Prostate gland (tissue), 2 donors: ENCODE results near the gene TAPT1. TPM values are rescaled to one million over a fixed set of nuclear protein-coding genes. Genes with fewer than 3 reads are reported as not detected.
"Not testable (repeated sequence)": the region's sequence is repeated elsewhere in the genome, so short reads cannot be mapped to it uniquely, and the experiment has no call there.

Source experiments
- DNase-seq: peaks from one replicate; pipeline ENCODE4 v3.0.0-alpha.2; 2019; ENCODE audit warnings: low spot score
- H3K27ac ChIP-seq, 2 donors: fragments of 200-600 bp; sonication (generic); 2 replicates each; pipeline ENCODE4 v1.5.1; 2017 to 2019
- H3K27me3 ChIP-seq: fragments of 200-600 bp; sonication (generic); replicated peaks from 2 replicates; pipeline ENCODE4 v1.5.1; 2019; ENCODE audit not compliant: insufficient read depth
- H3K36me3 ChIP-seq, 2 donors: fragments of 200-600 bp; sonication (generic); 1 replicate in 1 of 2; 2 replicates in 1 of 2; pipeline versions ENCODE4 v1.5.1 to v1.8.1; 2017 to 2019
- H3K4me1 ChIP-seq: fragments of 200-600 bp; sonication (generic); replicated peaks from 2 replicates; pipeline ENCODE4 v1.5.1; 2019
- H3K4me3 ChIP-seq, 2 donors: fragments of 200-600 bp; sonication (generic); 2 replicates each; pipeline ENCODE4 v1.5.1; 2017 to 2019
- H3K9me3 ChIP-seq: fragments of 200-600 bp; sonication (generic); 2 replicates; pipeline ENCODE4 v1.5.1; 2017
- CTCF ChIP-seq, 4 experiments: fragments of 200-600 bp in 2 of 4; fragments of 450-650 bp in 2 of 4; sonication (generic) in 2 of 4; IDR thresholded peaks; 1 replicate in 3 of 4; 2 replicates in 1 of 4; pipeline ENCODE4 v1.5.1; 2016 to 2019; ENCODE audit warnings: antibody characterized with exemption in 4 of 4, mild to moderate bottlenecking in 2 of 4, moderate library complexity in 2 of 4
- POLR2A ChIP-seq: fragments of 450-650 bp; IDR thresholded peaks from one replicate; pipeline ENCODE4 v1.6.1; 2016; ENCODE audit warnings: antibody characterized with exemption, mild to moderate bottlenecking
- POLR2AphosphoS5 ChIP-seq: sonication (generic); formaldehyde crosslinking; IDR thresholded peaks from one replicate; pipeline ENCODE4 v1.6.1; 2017; ENCODE audit warnings: antibody characterized with exemption
- WGBS: methylation state at CpG from one replicate; pipeline ENCODE4 v1.1.5; 2018; 5-methylcytosine and 5-hydroxymethylcytosine counted together
- intact Hi-C: fragments of 100-400 bp; cut with DNase I; formaldehyde crosslinking; loops from one replicate; pipeline ENCODE4 v1.14.2; 2022
- total RNA-seq, 2 donors: library from RNA; depleted of rRNA; stranded (reverse); fragments of >200 nt; gene quantifications; one replicate each; pipeline ENCODE4 v1.1.0, GENCODE V29; 2016

The TAPT1 gene
- total RNA-seq, 2 donors from 2014 or later: 16.2 to 48.6 TPM

GRCh38 chr4:16199093-16199492 lies 27.2 kb downstream of the TAPT1 start:
- TF ChIP-seq CTCF (IDR thresholded peaks at IDR 0.05) (peak in 3 of 4 experiments; percentile 29 to 42 (median 31)), POLR2AphosphoS5 (no peak), POLR2A (no peak)
- Histone ChIP-seq H3K36me3 (no peaks in the 10 kb centered on the region), H3K27me3 (no peaks in the 10 kb centered on the region), H3K9me3 (no peaks in the 10 kb centered on the region), H3K4me3 (no peak overlapping the region), H3K4me1 (no peaks in the 10 kb centered on the region), H3K27ac (no peak overlapping the region)
- 93% methylated on average over 1 of the region's 1 CpG for WGBS
- DNase-seq: no peak
- intact Hi-C loops: loop anchor here (2.0 kb wide), 1 partner anchor 168 kb away; no protein-coding TSS in a partner anchor

- Histone ChIP-seq H3K9me3 (no peaks in the 10 kb centered on the region), H3K27ac (no peak overlapping the region), H3K4me1 (no peaks in the 10 kb centered on the region), H3K4me3 (no peak overlapping the region), H3K27me3 (no peaks in the 10 kb centered on the region), H3K36me3 (no peaks in the 10 kb centered on the region)
- no peak for DNase-seq
- intact Hi-C loops: loop anchor here (2.0 kb wide), 1 partner anchor 167 kb away; no protein-coding TSS in a partner anchor
- WGBS: 80% methylated on average over 2 of the region's 2 CpGs
- no peak for TF ChIP-seq POLR2A
- no peak for TF ChIP-seq CTCF (IDR thresholded peaks at IDR 0.05)
- no peak for TF ChIP-seq POLR2AphosphoS5
Measured at GRCh38 chr4:16197876-16198665, 28.2 kb downstream of the TAPT1 start.

GRCh38 chr4:16196482-16197393 lies 29.5 kb downstream of the TAPT1 start:
- no peaks in the 10 kb centered on the region for H3K36me3 ChIP-seq
- WGBS: 30% methylated on average over 9 of the region's 9 CpGs
- H3K27me3 ChIP-seq: no peaks in the 10 kb centered on the region
- no peaks in the 10 kb centered on the region for H3K9me3 ChIP-seq
- TF ChIP-seq POLR2AphosphoS5 (peak; percentile 90), POLR2A (no peak), CTCF (IDR thresholded peaks at IDR 0.05) (peak in 3 of 4 experiments; percentile 42 to 64 (median 63))
- DNase-seq: peak; percentile 62
- H3K4me3 ChIP-seq: no peak overlapping the region
- intact Hi-C loops: no loop called here
- H3K27ac ChIP-seq: peak overlapping the region; percentile 25 to 37
- no peaks in the 10 kb centered on the region for H3K4me1 ChIP-seq

DNA sequence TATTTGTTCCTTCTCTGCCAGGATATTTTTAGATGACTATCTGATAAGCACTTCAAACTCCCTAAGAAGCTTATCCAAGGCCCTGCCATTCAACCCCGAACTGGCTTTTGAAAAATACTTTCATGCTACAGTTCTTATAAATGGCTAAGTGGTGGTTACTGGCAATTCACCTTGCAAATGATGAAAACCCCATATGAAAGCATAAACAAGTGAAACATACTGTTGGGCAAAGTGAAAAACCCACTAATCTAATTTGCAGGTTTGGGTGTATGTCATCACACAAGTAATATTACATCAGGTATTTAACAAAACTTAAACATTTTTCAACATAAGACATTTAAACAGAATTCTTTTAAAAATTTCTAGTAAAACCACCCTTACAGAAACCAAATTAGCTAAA lies 31.1 kb downstream of the TAPT1 start:
- DNase-seq: no peak
- H3K4me1 ChIP-seq: no peaks in the 10 kb centered on the region
- 77% methylated on average over 1 of the region's 1 CpG for WGBS
- H3K9me3 ChIP-seq: no peaks in the 10 kb centered on the region
- H3K27me3 ChIP-seq: no peaks in the 10 kb centered on the region
- H3K36me3 ChIP-seq: peaks cover 0 to 3% of the 10 kb centered on the region in 2 donors
- no peak overlapping the region for H3K27ac ChIP-seq
- intact Hi-C loops: no loop called here
- TF ChIP-seq POLR2AphosphoS5 (no peak), CTCF (IDR thresholded peaks at IDR 0.05) (no peak), POLR2A (no peak)
- H3K4me3 ChIP-seq: no peak overlapping the region

GRCh38 chr4:16194798-16195197 lies 31.5 kb downstream of the TAPT1 start:
- H3K36me3 ChIP-seq, intact Hi-C loops, H3K9me3 ChIP-seq, H3K27me3 ChIP-seq, H3K4me1 ChIP-seq, H3K4me3 ChIP-seq, H3K27ac ChIP-seq, DNase-seq: not testable (repeated sequence)
- 57% methylated on average over 4 of the region's 4 CpGs for WGBS
